Fibroblast of lung (primary cell): Measurements from ENCODE around the gene MEOX2. TPM values are rescaled to one million over a fixed set of nuclear protein-coding genes. Genes with fewer than 3 reads are reported as not detected.

ENCODE experiments used
- DNase-seq, 2 donors: peaks; one replicate each; pipeline versions ENCODE4 v3.0.0 to v3.0.0-alpha.2; 2010; ENCODE audit warnings: low read depth in 2 of 2
- H2AFZ ChIP-seq: 2 replicates; pipeline ENCODE4 v1.5.1; 2012; ENCODE audit warnings: low read length, control low read depth, inconsistent platforms
- H3K27ac ChIP-seq: 2 replicates; pipeline ENCODE4 v1.5.1; 2011; ENCODE audit warnings: low read length, control low read depth; ENCODE audit not compliant: insufficient read depth
- H3K27me3 ChIP-seq: 2 replicates; pipeline ENCODE4 v1.5.1; 2011; ENCODE audit warnings: mild to moderate bottlenecking, low read length; ENCODE audit not compliant: control insufficient read depth, insufficient read depth
- H3K36me3 ChIP-seq: 2 replicates; pipeline ENCODE4 v1.5.1; 2011; ENCODE audit warnings: low read length; ENCODE audit not compliant: control insufficient read depth, insufficient read depth
- H3K4me1 ChIP-seq: 2 replicates; pipeline ENCODE4 v1.5.1; 2011; ENCODE audit warnings: low read length; ENCODE audit not compliant: control insufficient read depth, insufficient read depth; ENCODE audit errors: extremely low read depth
- H3K4me2 ChIP-seq: 2 replicates; pipeline ENCODE4 v1.5.1; 2011; ENCODE audit warnings: low read length, control low read depth; ENCODE audit not compliant: insufficient read depth; ENCODE audit errors: extremely low read depth
- H3K4me3 ChIP-seq, 4 experiments: fragments of 200-600 bp in 1 of 4; sonication (generic) in 1 of 4; replicated peaks in 1 of 4; 2 replicates each; pipeline ENCODE4 v1.5.1; 2011 to 2016; ENCODE audit warnings: low read length in 4 of 4, low read depth in 3 of 4, mild to moderate bottlenecking in 3 of 4, control low read depth in 2 of 4, inconsistent platforms in 1 of 4, mixed read lengths in 1 of 4; ENCODE audit not compliant: insufficient read depth in 1 of 4; ENCODE audit errors: control extremely low read depth in 1 of 4
- H3K79me2 ChIP-seq: 2 replicates; pipeline ENCODE4 v1.5.1; 2012; ENCODE audit warnings: mild to moderate bottlenecking, low read length, inconsistent platforms; ENCODE audit not compliant: control insufficient read depth, insufficient read depth
- H3K9ac ChIP-seq: 2 replicates; pipeline ENCODE4 v1.5.1; 2011; ENCODE audit warnings: mild to moderate bottlenecking, low read length, control low read depth; ENCODE audit not compliant: insufficient read depth
- H3K9me3 ChIP-seq: 2 replicates; pipeline ENCODE4 v1.5.1; 2012; ENCODE audit warnings: low read depth, low read length; ENCODE audit not compliant: control insufficient read depth, insufficient read depth
- H4K20me1 ChIP-seq: 2 replicates; pipeline ENCODE4 v1.5.1; 2011; ENCODE audit warnings: low read length; ENCODE audit not compliant: control insufficient read depth, insufficient read depth; ENCODE audit errors: extremely low read depth
- EZH2 ChIP-seq: IDR thresholded peaks from 2 replicates; pipeline ENCODE4 v1.5.1; 2012; ENCODE audit warnings: low read length, control low read depth, mild to moderate bottlenecking; ENCODE audit errors: missing control alignments
- polyA plus RNA-seq, 2 donors: library from polyadenylated mRNA; depleted of rRNA in 1 of 2; stranded (reverse) in 1 of 2; unstranded in 1 of 2; fragments of >200 nt; gene quantifications; 2 replicates each; pipeline ENCODE4 v1.2.1, GENCODE V29; 2011 to 2012; ENCODE audit warnings: missing spikeins in 1 of 2
- total RNA-seq: library from RNA; depleted of rRNA; stranded (reverse); fragments of >200 nt; gene quantifications from 2 replicates; pipeline ENCODE4 v1.2.1, GENCODE V29; 2014
- TF ChIP-seq, protein P1 (sequence below), 2 donors: IDR thresholded peaks in 1 of 2; conservative IDR thresholded peaks in 1 of 2; 1 replicate in 1 of 2; 2 replicates in 1 of 2; pipeline ENCODE4 v1.5.1; 2011 to 2012; ENCODE audit warnings: low read length in 2 of 2, control low read depth in 1 of 2, inconsistent platforms in 1 of 2, low read depth in 1 of 2, mild to moderate bottlenecking in 1 of 2

The MEOX2 gene
- total and polyA plus RNA-seq, 2 donors (not counting 1 experiment from before 2014, with no cell fraction given), result 0.28 to 0.50 TPM

DNA sequence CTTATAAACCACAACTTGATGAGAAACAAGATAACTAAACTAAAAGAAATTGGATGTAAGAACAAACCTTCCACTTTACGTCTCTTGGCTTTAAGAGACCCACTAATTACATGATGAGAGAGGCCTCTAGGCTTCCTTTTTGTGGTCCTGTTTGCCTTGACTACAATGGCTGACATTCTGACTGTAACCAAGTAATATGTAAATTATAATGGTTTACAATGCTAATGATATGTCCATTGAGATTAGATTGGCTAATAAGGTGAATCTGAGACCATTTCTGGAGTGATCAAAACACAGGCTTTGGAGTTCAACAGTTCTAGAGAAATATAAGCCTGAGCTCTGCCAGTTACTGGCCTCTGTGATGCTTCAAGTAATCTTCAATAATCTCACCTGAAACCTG is 85.3 kb downstream of the MEOX2 start:
- TF ChIP-seq, protein P1, sequence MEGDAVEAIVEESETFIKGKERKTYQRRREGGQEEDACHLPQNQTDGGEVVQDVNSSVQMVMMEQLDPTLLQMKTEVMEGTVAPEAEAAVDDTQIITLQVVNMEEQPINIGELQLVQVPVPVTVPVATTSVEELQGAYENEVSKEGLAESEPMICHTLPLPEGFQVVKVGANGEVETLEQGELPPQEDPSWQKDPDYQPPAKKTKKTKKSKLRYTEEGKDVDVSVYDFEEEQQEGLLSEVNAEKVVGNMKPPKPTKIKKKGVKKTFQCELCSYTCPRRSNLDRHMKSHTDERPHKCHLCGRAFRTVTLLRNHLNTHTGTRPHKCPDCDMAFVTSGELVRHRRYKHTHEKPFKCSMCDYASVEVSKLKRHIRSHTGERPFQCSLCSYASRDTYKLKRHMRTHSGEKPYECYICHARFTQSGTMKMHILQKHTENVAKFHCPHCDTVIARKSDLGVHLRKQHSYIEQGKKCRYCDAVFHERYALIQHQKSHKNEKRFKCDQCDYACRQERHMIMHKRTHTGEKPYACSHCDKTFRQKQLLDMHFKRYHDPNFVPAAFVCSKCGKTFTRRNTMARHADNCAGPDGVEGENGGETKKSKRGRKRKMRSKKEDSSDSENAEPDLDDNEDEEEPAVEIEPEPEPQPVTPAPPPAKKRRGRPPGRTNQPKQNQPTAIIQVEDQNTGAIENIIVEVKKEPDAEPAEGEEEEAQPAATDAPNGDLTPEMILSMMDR (conservative IDR thresholded peaks at IDR 0.05 in 1 of 2, IDR thresholded peaks at IDR 0.05 in 1 of 2; ENCODE audit: low read depth in 1 of 2, low read length in 2 of 2), result no peak
- no peak for TF ChIP-seq EZH2
- Histone ChIP-seq H3K9me3 (no peaks in the 10 kb centered on the region), H3K4me3 (no peak overlapping the region)

DNA sequence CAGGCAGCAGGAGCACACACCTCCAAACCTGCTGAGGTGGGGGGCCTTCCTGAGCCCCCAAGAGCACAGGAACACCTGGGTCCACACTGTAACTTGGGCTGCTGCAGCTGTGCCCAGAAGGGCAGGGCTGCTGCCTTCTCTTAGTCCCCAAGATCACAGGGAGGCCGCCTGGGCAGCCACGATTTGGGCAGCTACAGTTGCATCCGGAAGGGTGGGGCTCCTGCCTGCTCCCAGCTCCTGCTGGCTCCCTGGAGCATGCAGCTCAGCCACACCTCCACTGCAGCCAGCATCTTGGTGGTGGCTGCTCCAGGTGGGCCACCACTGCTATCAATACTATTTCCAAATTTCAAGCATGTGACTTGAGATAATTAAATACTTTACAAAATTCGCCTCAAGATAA is 86.2 kb downstream of the MEOX2 start:
- H3K27me3 ChIP-seq, result no peaks in the 10 kb centered on the region
- no peak for TF ChIP-seq EZH2
- TF ChIP-seq, protein P1 (conservative IDR thresholded peaks at IDR 0.05 in 1 of 2, IDR thresholded peaks at IDR 0.05 in 1 of 2; ENCODE audit: low read depth in 1 of 2, low read length in 2 of 2), result no peak
- no peak overlapping the region for H3K9ac ChIP-seq
- H3K4me3 ChIP-seq, result no peak overlapping the region
- H3K9me3 ChIP-seq, result no peaks in the 10 kb centered on the region
- no peaks in the 10 kb centered on the region for H3K79me2 ChIP-seq
- no peak overlapping the region for H3K4me2 ChIP-seq
- no peak overlapping the region for H2AFZ ChIP-seq
- H3K27ac ChIP-seq, result no peak overlapping the region
- DNase-seq, result no peak
- H3K4me1 ChIP-seq, result no peaks in the 10 kb centered on the region
- H4K20me1 ChIP-seq, result no peaks in the 10 kb centered on the region
- no peaks in the 10 kb centered on the region for H3K36me3 ChIP-seq

More for the DNA sequence above, 85.3 kb downstream of the MEOX2 start:
- Histone ChIP-seq H3K4me2 (no peak overlapping the region), H3K9ac (no peak overlapping the region), H3K79me2 (no peaks in the 10 kb centered on the region), H3K27me3 (no peaks in the 10 kb centered on the region), H4K20me1 (no peaks in the 10 kb centered on the region), H3K36me3 (no peaks in the 10 kb centered on the region), H3K27ac (no peak overlapping the region), H3K4me1 (no peaks in the 10 kb centered on the region), H2AFZ (no peak overlapping the region)
- DNase-seq, result no peak

DNA sequence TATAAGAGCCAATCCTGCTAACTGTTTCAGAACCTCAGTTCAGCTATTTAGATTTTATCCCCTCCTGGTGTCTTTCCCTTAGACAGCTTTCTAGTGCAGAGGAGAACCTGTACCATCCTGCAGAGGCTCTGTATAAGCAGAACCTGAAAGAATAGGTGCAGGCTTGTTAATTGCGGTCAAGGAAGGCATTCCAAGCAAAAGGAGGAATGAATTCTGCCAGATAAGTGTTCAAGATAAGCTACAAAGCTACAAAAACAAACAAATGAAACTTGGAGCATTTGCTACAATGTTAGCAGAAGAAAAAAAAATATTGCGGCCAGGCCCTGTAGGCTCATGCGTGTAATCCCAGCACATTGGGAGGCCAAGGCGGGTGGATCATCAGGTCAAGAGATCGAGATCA is 92.0 kb downstream of the MEOX2 start:
- H3K4me1 ChIP-seq, result no peaks in the 10 kb centered on the region
- no peak overlapping the region for H3K4me3 ChIP-seq
- no peak overlapping the region for H3K27ac ChIP-seq
- H3K27me3 ChIP-seq, result no peaks in the 10 kb centered on the region
- no peak overlapping the region for H3K4me2 ChIP-seq
- no peaks in the 10 kb centered on the region for H3K79me2 ChIP-seq
- H3K9me3 ChIP-seq, result no peaks in the 10 kb centered on the region
- no peak overlapping the region for H2AFZ ChIP-seq
- TF ChIP-seq, protein P1 (conservative IDR thresholded peaks at IDR 0.05 in 1 of 2, IDR thresholded peaks at IDR 0.05 in 1 of 2; ENCODE audit: low read depth in 1 of 2, low read length in 2 of 2), result no peak
- no peak for TF ChIP-seq EZH2
- H3K36me3 ChIP-seq, result no peaks in the 10 kb centered on the region
- H4K20me1 ChIP-seq, result no peaks in the 10 kb centered on the region
- H3K9ac ChIP-seq, result no peak overlapping the region
- no peak for DNase-seq
